K562 (cell line): Measurements from ENCODE around the gene RELA. TPM values are rescaled to one million over a fixed set of nuclear protein-coding genes. Genes with fewer than 3 reads are reported as not detected.
A peak's percentile ranks its signal among the peaks of the same experiment; 100 is the strongest.

Source experiments
- BCOR ChIP-seq: fragments of 450-650 bp; IDR thresholded peaks from 2 replicates; pipeline ENCODE4 v1.6.1; 2016
- DMBX1 ChIP-seq: fragments of 250-450 bp; sonication (Bioruptor Pico); IDR thresholded peaks from 2 replicates; pipeline ENCODE4 v1.8.0; 2022; ENCODE audit warnings: inconsistent platforms, mild to moderate bottlenecking, moderate library complexity, borderline replicate concordance
- ERF ChIP-seq: fragments of 450-650 bp; formaldehyde crosslinking; IDR thresholded peaks from 2 replicates; pipeline ENCODE4 v1.4.0; 2020; ENCODE audit warnings: mild to moderate bottlenecking, mixed read lengths
- MTA3 ChIP-seq: fragments of 450-650 bp; formaldehyde crosslinking; IDR thresholded peaks from 2 replicates; pipeline ENCODE4 v1.6.1; 2017; ENCODE audit warnings: mild to moderate bottlenecking, borderline replicate concordance
- NEUROD1 ChIP-seq: fragments of 150-350 bp; IDR thresholded peaks from 2 replicates; pipeline ENCODE4 v1.6.1; 2014; ENCODE audit warnings: borderline replicate concordance, low read length, low read depth; ENCODE audit not compliant: partially characterized antibody
- NFRKB ChIP-seq: fragments of 450-650 bp; IDR thresholded peaks from 2 replicates; pipeline ENCODE4 v1.6.1; 2016; ENCODE audit warnings: low read depth
- POLR2G ChIP-seq: fragments of 200-400 bp; formaldehyde crosslinking; IDR thresholded peaks from 2 replicates; pipeline ENCODE4 v1.6.1; 2017; ENCODE audit warnings: low read depth, mild to moderate bottlenecking, antibody characterized with exemption, low read length, moderate library complexity
- RB1 ChIP-seq: fragments of 450-650 bp; IDR thresholded peaks from 2 replicates; pipeline ENCODE4 v1.6.1; 2017; ENCODE audit warnings: low read depth, mild to moderate bottlenecking
- TAF9B ChIP-seq: fragments of 450-650 bp; IDR thresholded peaks from 2 replicates; pipeline ENCODE4 v1.6.1; 2018; ENCODE audit warnings: mild to moderate bottlenecking; ENCODE audit not compliant: partially characterized antibody
- polyA plus RNA-seq, 8 experiments: library from polyadenylated mRNA; depleted of rRNA in 4 of 8; stranded (reverse) in 5 of 8; unstranded in 3 of 8; fragments of >200 nt; fragmentation: Nextera tagmentation in 2 of 8; fragmentation: Illumina TruSeq in 1 of 8; extraction: Ambion mirVana in 2 of 8; extraction: Trizol in 1 of 8; gene quantifications; 2 replicates each; pipeline versions ENCODE4 v1.2.1 to v1.2.3, GENCODE V29; 2011 to 2014; ENCODE audit warnings: inconsistent platforms in 1 of 8, missing spikeins in 1 of 8
- total RNA-seq, 7 experiments: library from RNA; depleted of rRNA in 6 of 7; stranded (reverse); fragments of >200 nt in 6 of 7; fragmentation: Illumina TruSeq in 2 of 7; extraction: Trizol in 2 of 7; gene quantifications; 2 replicates each; pipeline versions ENCODE4 v1.2.1 to v1.2.3, GENCODE V29; 2011 to 2021; ENCODE audit warnings: low replicate concordance in 1 of 7
- TF ChIP-seq, protein P1 (sequence below), 2 experiments: IDR thresholded peaks in 1 of 2; conservative IDR thresholded peaks in 1 of 2; 2 replicates each; pipeline ENCODE4 v1.6.1; 2016; ENCODE audit warnings: low read depth in 2 of 2, mild to moderate bottlenecking in 1 of 2, missing compliant biosample characterization in 1 of 2, missing genetic modification characterization in 1 of 2, moderate library complexity in 1 of 2
- TF ChIP-seq, protein P2 (sequence below), 2 experiments: fragments of 450-650 bp; conservative IDR thresholded peaks; 2 replicates each; pipeline ENCODE4 v1.6.1; 2017; ENCODE audit warnings: mild to moderate bottlenecking in 2 of 2, moderate library complexity in 2 of 2
- TF ChIP-seq, protein P3 (sequence below): fragments of 250-450 bp; sonication (Bioruptor Pico); IDR thresholded peaks from 2 replicates; pipeline ENCODE4 v1.8.0; 2021; ENCODE audit warnings: mild to moderate bottlenecking, moderate library complexity
- TF ChIP-seq, protein P4 (sequence below), 2 experiments: fragments of 150-350 bp in 1 of 2; IDR thresholded peaks; 2 replicates each; pipeline ENCODE4 v1.6.1; 2012 to 2016; ENCODE audit warnings: low read depth in 2 of 2, low read length in 2 of 2, mild to moderate bottlenecking in 1 of 2, moderate library complexity in 1 of 2
- TF ChIP-seq, protein P5 (sequence below), 2 experiments: IDR thresholded peaks; 2 replicates each; pipeline ENCODE4 v1.6.1; 2011; ENCODE audit warnings: borderline replicate concordance in 1 of 2, control low read depth in 1 of 2, low read depth in 1 of 2, low read length in 1 of 2, mild to moderate bottlenecking in 1 of 2, mixed read lengths in 1 of 2, moderate library complexity in 1 of 2; ENCODE audit not compliant: insufficient read depth in 1 of 2, insufficient read length in 1 of 2, poor library complexity in 1 of 2, severe bottlenecking in 1 of 2; ENCODE audit errors: extremely low read depth in 1 of 2

RELA gene
- total and polyA plus RNA-seq, 9 of the 15 experiments (the other 6 are each of a cell fraction or from before 2014, with no cell fraction given), result 6.0 to 67.4 (median 20.6) TPM

DNA sequence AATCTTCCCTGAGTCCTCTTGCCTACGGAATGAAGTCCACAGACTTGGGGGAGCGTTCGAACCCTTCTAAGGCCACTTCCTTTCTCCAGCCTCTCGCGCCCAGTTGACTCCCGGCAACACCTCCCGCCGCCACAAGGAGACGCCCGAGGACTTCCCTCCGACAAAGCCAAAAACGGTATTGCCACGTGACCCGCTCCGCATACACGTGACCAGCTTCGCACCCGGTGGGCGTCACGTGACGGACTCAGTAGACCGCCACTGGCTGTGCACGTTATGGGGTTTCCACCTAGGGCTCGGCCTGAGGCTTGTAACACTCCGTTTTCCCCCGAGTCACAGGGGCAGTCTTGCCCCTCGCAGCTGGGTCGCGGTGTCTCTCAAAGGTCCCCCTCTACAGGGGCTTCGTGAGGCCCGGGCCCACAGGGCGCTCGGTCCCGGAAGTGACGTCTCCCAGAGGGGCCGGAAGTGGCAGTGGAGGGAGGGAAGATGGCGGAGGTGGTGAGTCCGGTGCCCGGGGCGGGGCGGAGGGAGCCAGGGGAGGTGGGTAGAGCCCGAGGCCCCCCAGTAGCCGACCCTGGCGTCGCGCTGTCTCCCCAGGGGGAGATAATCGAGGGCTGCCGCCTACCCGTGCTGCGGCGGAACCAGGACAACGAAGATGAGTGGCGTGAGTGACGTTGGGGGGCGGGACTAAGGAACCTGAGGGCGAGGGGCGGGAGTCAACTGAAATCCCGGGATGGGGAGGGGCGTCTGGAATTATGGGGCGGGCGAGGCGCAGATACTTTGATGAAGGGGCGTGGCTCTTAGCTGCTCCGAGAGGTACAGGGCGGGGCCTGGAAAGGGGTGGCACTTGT, 49.3 kb upstream of the RELA start, which contains the start of gene KAT5 (continued):
- TF ChIP-seq, protein P1, sequence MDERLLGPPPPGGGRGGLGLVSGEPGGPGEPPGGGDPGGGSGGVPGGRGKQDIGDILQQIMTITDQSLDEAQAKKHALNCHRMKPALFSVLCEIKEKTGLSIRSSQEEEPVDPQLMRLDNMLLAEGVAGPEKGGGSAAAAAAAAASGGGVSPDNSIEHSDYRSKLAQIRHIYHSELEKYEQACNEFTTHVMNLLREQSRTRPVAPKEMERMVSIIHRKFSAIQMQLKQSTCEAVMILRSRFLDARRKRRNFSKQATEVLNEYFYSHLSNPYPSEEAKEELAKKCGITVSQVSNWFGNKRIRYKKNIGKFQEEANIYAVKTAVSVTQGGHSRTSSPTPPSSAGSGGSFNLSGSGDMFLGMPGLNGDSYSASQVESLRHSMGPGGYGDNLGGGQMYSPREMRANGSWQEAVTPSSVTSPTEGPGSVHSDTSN (CRISPR knock-in tag; IDR thresholded peaks at IDR 0.05; ENCODE audit: low read depth), result peak; percentile 67
- TF ChIP-seq, protein P1 (tag; conservative IDR thresholded peaks at IDR 0.05; ENCODE audit: low read depth), result peak; percentile 86
- TF ChIP-seq, protein P2, sequence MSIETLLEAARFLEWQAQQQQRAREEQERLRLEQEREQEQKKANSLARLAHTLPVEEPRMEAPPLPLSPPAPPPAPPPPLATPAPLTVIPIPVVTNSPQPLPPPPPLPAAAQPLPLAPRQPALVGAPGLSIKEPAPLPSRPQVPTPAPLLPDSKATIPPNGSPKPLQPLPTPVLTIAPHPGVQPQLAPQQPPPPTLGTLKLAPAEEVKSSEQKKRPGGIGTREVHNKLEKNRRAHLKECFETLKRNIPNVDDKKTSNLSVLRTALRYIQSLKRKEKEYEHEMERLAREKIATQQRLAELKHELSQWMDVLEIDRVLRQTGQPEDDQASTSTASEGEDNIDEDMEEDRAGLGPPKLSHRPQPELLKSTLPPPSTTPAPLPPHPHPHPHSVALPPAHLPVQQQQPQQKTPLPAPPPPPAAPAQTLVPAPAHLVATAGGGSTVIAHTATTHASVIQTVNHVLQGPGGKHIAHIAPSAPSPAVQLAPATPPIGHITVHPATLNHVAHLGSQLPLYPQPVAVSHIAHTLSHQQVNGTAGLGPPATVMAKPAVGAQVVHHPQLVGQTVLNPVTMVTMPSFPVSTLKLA (conservative IDR thresholded peaks at IDR 0.05), result peak; percentile 99
- TF ChIP-seq, protein P3, sequence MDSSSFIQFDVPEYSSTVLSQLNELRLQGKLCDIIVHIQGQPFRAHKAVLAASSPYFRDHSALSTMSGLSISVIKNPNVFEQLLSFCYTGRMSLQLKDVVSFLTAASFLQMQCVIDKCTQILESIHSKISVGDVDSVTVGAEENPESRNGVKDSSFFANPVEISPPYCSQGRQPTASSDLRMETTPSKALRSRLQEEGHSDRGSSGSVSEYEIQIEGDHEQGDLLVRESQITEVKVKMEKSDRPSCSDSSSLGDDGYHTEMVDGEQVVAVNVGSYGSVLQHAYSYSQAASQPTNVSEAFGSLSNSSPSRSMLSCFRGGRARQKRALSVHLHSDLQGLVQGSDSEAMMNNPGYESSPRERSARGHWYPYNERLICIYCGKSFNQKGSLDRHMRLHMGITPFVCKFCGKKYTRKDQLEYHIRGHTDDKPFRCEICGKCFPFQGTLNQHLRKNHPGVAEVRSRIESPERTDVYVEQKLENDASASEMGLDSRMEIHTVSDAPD (CRISPR knock-in tag), result peak; percentile 45; the same call in 1 of the 2 replicates
- TF ChIP-seq, protein P4, sequence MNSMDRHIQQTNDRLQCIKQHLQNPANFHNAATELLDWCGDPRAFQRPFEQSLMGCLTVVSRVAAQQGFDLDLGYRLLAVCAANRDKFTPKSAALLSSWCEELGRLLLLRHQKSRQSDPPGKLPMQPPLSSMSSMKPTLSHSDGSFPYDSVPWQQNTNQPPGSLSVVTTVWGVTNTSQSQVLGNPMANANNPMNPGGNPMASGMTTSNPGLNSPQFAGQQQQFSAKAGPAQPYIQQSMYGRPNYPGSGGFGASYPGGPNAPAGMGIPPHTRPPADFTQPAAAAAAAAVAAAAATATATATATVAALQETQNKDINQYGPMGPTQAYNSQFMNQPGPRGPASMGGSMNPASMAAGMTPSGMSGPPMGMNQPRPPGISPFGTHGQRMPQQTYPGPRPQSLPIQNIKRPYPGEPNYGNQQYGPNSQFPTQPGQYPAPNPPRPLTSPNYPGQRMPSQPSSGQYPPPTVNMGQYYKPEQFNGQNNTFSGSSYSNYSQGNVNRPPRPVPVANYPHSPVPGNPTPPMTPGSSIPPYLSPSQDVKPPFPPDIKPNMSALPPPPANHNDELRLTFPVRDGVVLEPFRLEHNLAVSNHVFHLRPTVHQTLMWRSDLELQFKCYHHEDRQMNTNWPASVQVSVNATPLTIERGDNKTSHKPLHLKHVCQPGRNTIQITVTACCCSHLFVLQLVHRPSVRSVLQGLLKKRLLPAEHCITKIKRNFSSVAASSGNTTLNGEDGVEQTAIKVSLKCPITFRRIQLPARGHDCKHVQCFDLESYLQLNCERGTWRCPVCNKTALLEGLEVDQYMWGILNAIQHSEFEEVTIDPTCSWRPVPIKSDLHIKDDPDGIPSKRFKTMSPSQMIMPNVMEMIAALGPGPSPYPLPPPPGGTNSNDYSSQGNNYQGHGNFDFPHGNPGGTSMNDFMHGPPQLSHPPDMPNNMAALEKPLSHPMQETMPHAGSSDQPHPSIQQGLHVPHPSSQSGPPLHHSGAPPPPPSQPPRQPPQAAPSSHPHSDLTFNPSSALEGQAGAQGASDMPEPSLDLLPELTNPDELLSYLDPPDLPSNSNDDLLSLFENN (IDR thresholded peaks at IDR 0.05; ENCODE audit: low read depth in 2 of 2, low read length in 2 of 2), result no peak; a peak in 1 of 4 replicates
- TF ChIP-seq MTA3 (peak; percentile 95), DMBX1 (CRISPR knock-in tag) (peak; percentile 88), ERF (CRISPR knock-in tag) (peak; percentile 93; the same call in 1 of the 2 replicates), RB1 (peak; percentile 80), NFRKB (peak; percentile 98), TAF9B (peak; percentile 89), POLR2G (peak; percentile 92), NEUROD1 (peak; percentile 74), BCOR (0 out of 2 replicates have a peak, but pooled peaks have one; percentile 60)
- TF ChIP-seq, protein P5, sequence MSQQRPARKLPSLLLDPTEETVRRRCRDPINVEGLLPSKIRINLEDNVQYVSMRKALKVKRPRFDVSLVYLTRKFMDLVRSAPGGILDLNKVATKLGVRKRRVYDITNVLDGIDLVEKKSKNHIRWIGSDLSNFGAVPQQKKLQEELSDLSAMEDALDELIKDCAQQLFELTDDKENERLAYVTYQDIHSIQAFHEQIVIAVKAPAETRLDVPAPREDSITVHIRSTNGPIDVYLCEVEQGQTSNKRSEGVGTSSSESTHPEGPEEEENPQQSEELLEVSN (IDR thresholded peaks at IDR 0.05; ENCODE audit: borderline replicate concordance in 1 of 2, extremely low read depth in 1 of 2, insufficient read depth in 1 of 2, insufficient read length in 1 of 2, low read depth in 1 of 2, low read length in 1 of 2, poor library complexity in 1 of 2, severe bottlenecking in 1 of 2), result peak; percentile 93 to 97
